ENCODE results near the gene SATL1.

Gene SATL1

DNA sequence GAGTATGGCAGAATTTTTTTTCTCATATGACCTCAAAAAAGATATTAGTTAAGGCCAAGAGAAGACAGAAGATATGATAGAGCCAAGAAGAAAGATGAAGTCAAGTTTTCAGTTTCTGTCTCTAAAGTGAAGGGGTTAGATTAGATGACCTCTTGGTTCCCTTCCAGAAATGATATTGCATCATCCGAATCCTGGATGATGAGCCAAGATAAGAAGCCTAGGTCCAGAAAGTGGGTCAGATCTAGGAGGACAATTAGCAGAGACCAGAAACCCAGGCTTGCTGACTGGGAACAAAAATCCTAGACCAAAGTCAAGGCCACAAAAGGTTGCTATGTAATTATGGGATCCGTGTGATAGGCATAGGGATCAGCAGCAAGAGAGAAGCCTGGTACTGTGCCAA lies 20.2 kb downstream of the SATL1 start:
- DNase-seq, result no peak
- TF ChIP-seq, protein P1, sequence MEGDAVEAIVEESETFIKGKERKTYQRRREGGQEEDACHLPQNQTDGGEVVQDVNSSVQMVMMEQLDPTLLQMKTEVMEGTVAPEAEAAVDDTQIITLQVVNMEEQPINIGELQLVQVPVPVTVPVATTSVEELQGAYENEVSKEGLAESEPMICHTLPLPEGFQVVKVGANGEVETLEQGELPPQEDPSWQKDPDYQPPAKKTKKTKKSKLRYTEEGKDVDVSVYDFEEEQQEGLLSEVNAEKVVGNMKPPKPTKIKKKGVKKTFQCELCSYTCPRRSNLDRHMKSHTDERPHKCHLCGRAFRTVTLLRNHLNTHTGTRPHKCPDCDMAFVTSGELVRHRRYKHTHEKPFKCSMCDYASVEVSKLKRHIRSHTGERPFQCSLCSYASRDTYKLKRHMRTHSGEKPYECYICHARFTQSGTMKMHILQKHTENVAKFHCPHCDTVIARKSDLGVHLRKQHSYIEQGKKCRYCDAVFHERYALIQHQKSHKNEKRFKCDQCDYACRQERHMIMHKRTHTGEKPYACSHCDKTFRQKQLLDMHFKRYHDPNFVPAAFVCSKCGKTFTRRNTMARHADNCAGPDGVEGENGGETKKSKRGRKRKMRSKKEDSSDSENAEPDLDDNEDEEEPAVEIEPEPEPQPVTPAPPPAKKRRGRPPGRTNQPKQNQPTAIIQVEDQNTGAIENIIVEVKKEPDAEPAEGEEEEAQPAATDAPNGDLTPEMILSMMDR (IDR thresholded peaks at IDR 0.05; ENCODE audit: low read depth, low read length), result no peak
- Histone ChIP-seq H3K9me3 (no peaks in the 10 kb centered on the region), H3K36me3 (no peaks in the 10 kb centered on the region), H3K4me1 (no peaks in the 10 kb centered on the region), H3K4me3 (ENCODE audit: low read depth, low read length) (no peak overlapping the region), H3K27me3 (no peaks in the 10 kb centered on the region)

DNA sequence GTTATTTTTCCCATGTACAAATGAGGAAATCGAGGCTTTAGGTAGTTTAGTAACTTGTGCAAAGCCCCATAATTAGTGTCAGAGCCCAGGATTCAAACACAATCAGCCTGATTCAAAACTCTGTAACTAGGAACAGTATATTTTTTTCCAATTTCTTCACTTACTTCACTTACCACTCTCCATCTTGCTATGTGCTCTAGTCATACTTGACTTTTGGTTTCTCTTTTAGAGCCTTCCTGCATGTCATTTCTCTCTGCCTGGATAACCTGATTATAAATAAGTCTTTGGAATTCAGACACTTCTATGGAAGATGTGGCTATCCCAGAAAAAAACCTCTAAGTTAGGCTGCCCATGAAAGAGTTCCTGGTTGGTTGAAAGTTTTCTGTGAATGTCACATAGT lies 22.2 kb downstream of the SATL1 start:
- DNase-seq, result no peak
- Histone ChIP-seq H3K9me3 (no peaks in the 10 kb centered on the region), H3K4me1 (no peaks in the 10 kb centered on the region), H3K27me3 (no peaks in the 10 kb centered on the region), H3K36me3 (no peaks in the 10 kb centered on the region), H3K4me3 (ENCODE audit: low read depth, low read length) (no peak overlapping the region)
- TF ChIP-seq, protein P1 (IDR thresholded peaks at IDR 0.05; ENCODE audit: low read depth, low read length), result no peak

DNA sequence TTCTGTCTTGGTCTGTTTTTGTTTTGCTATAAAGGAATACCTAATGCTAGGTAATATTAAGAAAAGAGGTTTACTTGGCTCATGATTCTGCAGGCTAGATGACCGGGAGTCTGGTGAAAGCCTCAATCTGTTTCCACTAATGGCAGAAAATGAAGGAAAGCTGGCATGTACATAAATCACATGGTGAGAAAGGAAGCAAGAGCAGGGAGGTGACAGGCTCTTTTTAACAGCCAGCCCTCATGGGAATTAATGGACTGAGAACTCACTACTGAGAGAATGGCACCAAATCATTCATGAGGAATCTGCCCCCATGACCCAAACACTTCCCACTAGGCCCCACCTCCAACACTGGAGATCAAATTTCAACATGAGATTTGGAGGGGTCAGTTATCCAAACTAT lies 27.6 kb downstream of the SATL1 start:
- H3K4me1 ChIP-seq, result no peaks in the 10 kb centered on the region
- H3K4me3 ChIP-seq (ENCODE audit: low read depth, low read length), result no peak overlapping the region
- no peak for DNase-seq
- TF ChIP-seq, protein P1 (IDR thresholded peaks at IDR 0.05; ENCODE audit: low read depth, low read length), result no peak
- no peaks in the 10 kb centered on the region for H3K36me3 ChIP-seq
- H3K9me3 ChIP-seq, result no peaks in the 10 kb centered on the region
- H3K27me3 ChIP-seq, result no peaks in the 10 kb centered on the region

DNA sequence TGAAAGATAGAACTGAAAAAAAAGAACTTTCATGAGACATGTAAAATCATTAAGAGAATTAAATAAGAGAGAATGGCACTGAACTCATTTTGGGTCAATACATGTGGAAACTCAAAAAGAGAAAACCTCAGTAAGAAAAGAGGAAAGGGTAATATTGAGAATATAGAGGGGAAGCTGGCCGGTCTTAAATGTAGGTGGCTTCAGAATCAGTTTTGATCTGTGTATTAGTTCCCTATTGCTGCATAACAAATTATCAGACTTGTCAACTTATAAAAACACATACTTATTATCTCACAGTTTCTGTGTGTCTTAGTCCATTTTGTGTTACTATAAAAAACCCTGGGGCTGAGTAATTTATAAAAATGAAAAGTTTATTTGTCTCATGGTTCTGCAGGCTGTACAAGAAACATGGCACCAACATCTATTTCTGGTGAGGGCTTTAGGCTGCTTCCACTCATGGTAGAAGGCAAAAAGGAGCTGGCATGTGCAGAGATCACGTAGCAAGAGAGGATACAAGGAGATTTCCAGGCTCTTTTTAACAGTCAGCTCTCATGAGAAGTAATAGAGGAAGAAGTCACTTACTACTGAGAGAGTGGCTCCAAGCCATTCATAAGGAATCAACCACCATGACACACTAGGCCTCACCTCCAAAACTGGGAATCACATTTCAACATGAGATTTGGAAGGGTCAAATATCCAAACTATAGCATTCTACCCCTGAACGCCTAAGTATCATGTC lies 29.6 kb downstream of the SATL1 start:
- TF ChIP-seq, protein P1 (IDR thresholded peaks at IDR 0.05; ENCODE audit: low read depth, low read length), result no peak
- H3K36me3 ChIP-seq, result no peaks in the 10 kb centered on the region
- no peaks in the 10 kb centered on the region for H3K27me3 ChIP-seq
- H3K4me1 ChIP-seq, result no peaks in the 10 kb centered on the region
- H3K4me3 ChIP-seq (ENCODE audit: low read depth, low read length), result no peak overlapping the region
- DNase-seq, result no peak
- no peaks in the 10 kb centered on the region for H3K9me3 ChIP-seq

DNA sequence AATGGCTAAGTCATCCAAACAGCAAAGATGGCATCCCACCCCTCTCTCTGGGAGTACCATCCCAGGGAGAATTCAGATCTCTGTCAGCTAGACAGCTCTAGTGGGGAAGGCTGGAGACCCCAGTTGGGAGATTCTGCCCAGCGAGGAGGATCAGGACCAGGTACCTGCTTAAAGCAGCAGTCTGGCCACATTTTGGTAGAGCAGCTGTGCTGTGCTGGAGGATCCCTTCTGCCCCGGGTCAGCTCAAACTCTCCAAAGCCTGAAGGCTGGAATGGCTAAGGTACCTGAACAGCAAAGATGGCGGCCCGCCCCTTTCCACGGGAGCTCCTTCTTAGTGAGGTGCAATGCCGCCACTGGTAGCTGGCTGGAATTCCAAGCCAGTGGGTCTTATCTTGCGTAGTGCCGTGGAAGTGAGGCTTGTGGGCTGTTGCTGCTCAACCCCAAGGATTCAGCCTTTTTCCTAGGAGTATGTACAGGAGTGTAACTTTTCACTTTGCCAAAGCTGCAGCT lies 40.1 kb downstream of the SATL1 start:
- Histone ChIP-seq H3K36me3 (no peaks in the 10 kb centered on the region), H3K4me3 (ENCODE audit: low read depth, low read length) (no peak overlapping the region), H3K9me3 (no peaks in the 10 kb centered on the region), H3K27me3 (no peaks in the 10 kb centered on the region), H3K4me1 (no peaks in the 10 kb centered on the region)
- no peak for DNase-seq
- TF ChIP-seq, protein P1 (IDR thresholded peaks at IDR 0.05; ENCODE audit: low read depth, low read length), result no peak

DNA sequence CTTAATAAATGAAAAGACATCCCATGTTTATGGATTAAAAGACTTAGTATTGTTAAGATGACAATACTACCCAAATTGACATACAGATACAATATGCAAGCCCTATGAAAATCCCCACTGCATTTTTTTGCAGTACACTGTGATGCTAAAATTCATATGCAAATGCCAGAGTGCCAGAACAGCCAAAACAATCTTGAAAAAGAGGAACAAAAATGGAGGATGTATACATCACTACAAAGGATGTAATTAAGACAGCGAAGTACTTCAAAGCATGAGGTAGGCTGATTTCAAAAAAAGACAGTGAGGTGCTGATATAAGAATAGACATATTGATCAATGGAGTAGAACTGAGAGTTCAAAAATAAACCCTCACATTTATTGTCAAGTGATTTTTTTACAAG lies 47.3 kb downstream of the SATL1 start:
- no peaks in the 10 kb centered on the region for H3K27me3 ChIP-seq
- no peak for DNase-seq
- TF ChIP-seq, protein P1 (IDR thresholded peaks at IDR 0.05; ENCODE audit: low read depth, low read length), result no peak
- no peaks in the 10 kb centered on the region for H3K36me3 ChIP-seq
- no peak overlapping the region for H3K4me3 ChIP-seq (ENCODE audit: low read depth, low read length)
- H3K9me3 ChIP-seq, result no peaks in the 10 kb centered on the region
- no peaks in the 10 kb centered on the region for H3K4me1 ChIP-seq
